Measurements from ENCODE around the gene CBX7. TPM values are rescaled to one million over a fixed set of nuclear protein-coding genes. Genes with fewer than 3 reads are reported as not detected.

Gene CBX7
- polyA plus RNA-seq, 3 donors: 3.1 to 18.0 (median 4.0) TPM

DNA sequence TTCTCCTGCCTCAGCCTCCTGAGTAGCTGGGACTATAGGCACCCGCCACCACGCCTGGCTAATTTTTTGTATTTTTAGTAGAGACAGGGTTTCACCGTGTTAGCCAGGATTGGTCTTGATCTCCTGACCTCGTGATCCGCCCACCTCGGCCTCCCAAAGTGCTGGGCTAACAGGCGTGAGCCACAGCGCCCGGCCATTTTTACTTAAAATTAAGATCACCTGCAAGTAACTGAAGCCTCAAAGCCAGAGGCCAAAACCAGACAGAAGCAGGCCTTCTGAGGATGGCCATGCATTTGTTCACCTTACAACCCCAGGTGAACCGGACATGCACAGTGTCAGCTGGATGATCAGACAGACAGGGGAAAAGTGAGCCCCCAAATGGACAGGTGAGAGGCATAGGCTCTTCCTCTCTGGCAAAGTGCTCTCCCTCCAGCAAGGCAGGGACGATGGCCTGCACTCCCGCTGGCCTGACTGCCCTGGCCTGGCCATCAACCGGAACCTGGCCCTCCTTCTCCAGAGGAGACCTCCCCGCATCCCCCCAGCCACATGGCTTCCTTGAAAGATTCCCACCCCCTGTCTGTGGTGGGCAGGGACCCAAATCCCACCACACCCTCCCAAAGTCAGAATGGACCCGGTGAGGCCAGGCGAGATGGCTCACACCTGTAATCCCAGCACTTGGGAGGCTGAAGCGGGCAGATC lies 29.6 kb downstream of the CBX7 start:
- Histone ChIP-seq H3K36me3 (replicated peaks in 1 of 2; ENCODE audit: control insufficient read depth in 1 of 2, insufficient read depth in 2 of 2, low read length in 2 of 2) (no peaks in the 10 kb centered on the region), H3K9ac (ENCODE audit: insufficient read depth, low read length, poor library complexity, severe bottlenecking) (no peak overlapping the region), H3K27ac (ENCODE audit: low read depth in 1 of 2, low read length in 2 of 2) (no peak overlapping the region), H3K9me3 (replicated peaks in 1 of 2; ENCODE audit: control insufficient read depth in 1 of 2, insufficient read depth in 1 of 2, low read length in 2 of 2) (no peaks in the 10 kb centered on the region), H3K4me1 (ENCODE audit: control insufficient read depth in 1 of 2, insufficient read depth in 2 of 2, low read length in 2 of 2) (peaks cover 6 to 10% of the 10 kb centered on the region in 2 donors), H2AFZ (ENCODE audit: insufficient read depth, low read depth, low read length, poor library complexity, severe bottlenecking) (no peak overlapping the region), H3K4me2 (replicated peaks; ENCODE audit: extremely low read depth, low read length, poor library complexity, severe bottlenecking) (no peak overlapping the region), H4K20me1 (ENCODE audit: insufficient read depth, low read length) (no peaks in the 10 kb centered on the region), H3K4me3 (replicated peaks in 1 of 3; ENCODE audit: low read depth in 2 of 3, low read length in 3 of 3) (no peak overlapping the region), H3K27me3 (ENCODE audit: control insufficient read depth in 2 of 2, insufficient read depth in 2 of 2, low read length in 2 of 2) (no peaks in the 10 kb centered on the region), H3K79me2 (ENCODE audit: insufficient read depth, low read length) (no peaks in the 10 kb centered on the region)
- TF ChIP-seq, protein P1, sequence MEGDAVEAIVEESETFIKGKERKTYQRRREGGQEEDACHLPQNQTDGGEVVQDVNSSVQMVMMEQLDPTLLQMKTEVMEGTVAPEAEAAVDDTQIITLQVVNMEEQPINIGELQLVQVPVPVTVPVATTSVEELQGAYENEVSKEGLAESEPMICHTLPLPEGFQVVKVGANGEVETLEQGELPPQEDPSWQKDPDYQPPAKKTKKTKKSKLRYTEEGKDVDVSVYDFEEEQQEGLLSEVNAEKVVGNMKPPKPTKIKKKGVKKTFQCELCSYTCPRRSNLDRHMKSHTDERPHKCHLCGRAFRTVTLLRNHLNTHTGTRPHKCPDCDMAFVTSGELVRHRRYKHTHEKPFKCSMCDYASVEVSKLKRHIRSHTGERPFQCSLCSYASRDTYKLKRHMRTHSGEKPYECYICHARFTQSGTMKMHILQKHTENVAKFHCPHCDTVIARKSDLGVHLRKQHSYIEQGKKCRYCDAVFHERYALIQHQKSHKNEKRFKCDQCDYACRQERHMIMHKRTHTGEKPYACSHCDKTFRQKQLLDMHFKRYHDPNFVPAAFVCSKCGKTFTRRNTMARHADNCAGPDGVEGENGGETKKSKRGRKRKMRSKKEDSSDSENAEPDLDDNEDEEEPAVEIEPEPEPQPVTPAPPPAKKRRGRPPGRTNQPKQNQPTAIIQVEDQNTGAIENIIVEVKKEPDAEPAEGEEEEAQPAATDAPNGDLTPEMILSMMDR (IDR thresholded peaks at IDR 0.05): no peak
- Mint-ChIP-seq H3K36me3 (no peaks in the 10 kb centered on the region), H3K9me3 (no peaks in the 10 kb centered on the region), H3K4me1 (peaks cover 12% of the 10 kb centered on the region), H3K4me3 (no peak overlapping the region), H3K27ac (no peak overlapping the region), H3K27me3 (ENCODE audit: low read depth in 3 of 3) (peaks cover 2 to 7% (median 4%) of the 10 kb centered on the region in 3 donors)
- no peak for DNase-seq
- intact Hi-C loops (cut with micrococcal nuclease): loop anchor here (5.0 to 10.0 kb wide), 3 partner anchors 118 to 251 kb away; partner anchors contain the start of gene CBX6 (in 2 of the 2)
- WGBS (ENCODE audit: insufficient coverage): over 99% methylated on average over 13 of the region's 17 CpGs

- H3K36me3 ChIP-seq (replicated peaks in 1 of 2; ENCODE audit: control insufficient read depth in 1 of 2, insufficient read depth in 2 of 2, low read length in 2 of 2): no peaks in the 10 kb centered on the region
- no peak overlapping the region for H2AFZ ChIP-seq (ENCODE audit: insufficient read depth, low read depth, low read length, poor library complexity, severe bottlenecking)
- no peak for DNase-seq
- Mint-ChIP-seq H3K27ac (no peak overlapping the region), H3K9me3 (no peaks in the 10 kb centered on the region), H3K4me3 (no peak overlapping the region), H3K36me3 (no peaks in the 10 kb centered on the region), H3K4me1 (peaks cover 14% of the 10 kb centered on the region), H3K27me3 (ENCODE audit: low read depth in 3 of 3) (peaks cover 2 to 7% (median 4%) of the 10 kb centered on the region in 3 donors)
- peaks cover 6 to 10% of the 10 kb centered on the region in 2 donors for H3K4me1 ChIP-seq (ENCODE audit: control insufficient read depth in 1 of 2, insufficient read depth in 2 of 2, low read length in 2 of 2)
- no peak overlapping the region for H3K27ac ChIP-seq (ENCODE audit: low read depth in 1 of 2, low read length in 2 of 2)
- no peaks in the 10 kb centered on the region for H3K79me2 ChIP-seq (ENCODE audit: insufficient read depth, low read length)
- no peak overlapping the region for H3K4me3 ChIP-seq (replicated peaks in 1 of 3; ENCODE audit: low read depth in 2 of 3, low read length in 3 of 3)
- 80% methylated on average over 1 of the region's 4 CpGs for WGBS (ENCODE audit: insufficient coverage)
- H4K20me1 ChIP-seq (ENCODE audit: insufficient read depth, low read length): no peaks in the 10 kb centered on the region
- no peak overlapping the region for H3K9ac ChIP-seq (ENCODE audit: insufficient read depth, low read length, poor library complexity, severe bottlenecking)
- intact Hi-C loops (cut with micrococcal nuclease): loop anchor here (5.0 to 10.0 kb wide), 3 partner anchors 116 to 249 kb away; partner anchors contain the start of gene CBX6 (in 2 of the 2)
- TF ChIP-seq, protein P1 (IDR thresholded peaks at IDR 0.05): no peak
- no peaks in the 10 kb centered on the region for H3K27me3 ChIP-seq (ENCODE audit: control insufficient read depth in 2 of 2, insufficient read depth in 2 of 2, low read length in 2 of 2)
- H3K4me2 ChIP-seq (replicated peaks; ENCODE audit: extremely low read depth, low read length, poor library complexity, severe bottlenecking): no peak overlapping the region
- no peaks in the 10 kb centered on the region for H3K9me3 ChIP-seq (replicated peaks in 1 of 2; ENCODE audit: control insufficient read depth in 1 of 2, insufficient read depth in 1 of 2, low read length in 2 of 2)
Measured at GRCh38 chr22:39120983-39121382, 31.5 kb downstream of the CBX7 start.

Measured in CD14-positive monocyte (primary cell).